HG03097 (cell line): Measurements from ENCODE around the gene GBA3.

ENCODE experiments used
- ATAC-seq: cut with Tn5 transposase; IDR thresholded peaks from one replicate; pipeline ENCODE4 v1.9.1; 2021; ENCODE audit not compliant: unreplicated experiment, low FRiP score

Gene GBA3

GRCh38 chr4:22766068-22766467 is 73.3 kb downstream of the GBA3 start:
- ATAC-seq, result no peak

- no peak for ATAC-seq
Observed at GRCh38 chr4:22778547-22779163, 85.9 kb downstream of the GBA3 start.

- ATAC-seq, result no peak
Observed at GRCh38 chr4:22780317-22780716, 87.6 kb downstream of the GBA3 start.

GRCh38 chr4:22780797-22781196 is 88.1 kb downstream of the GBA3 start:
- no peak for ATAC-seq

- no peak for ATAC-seq
Observed at GRCh38 chr4:22787753-22788375, 95.1 kb downstream of the GBA3 start.

- no peak for ATAC-seq
Observed at GRCh38 chr4:22790631-22791030, 97.9 kb downstream of the GBA3 start.

- no peak for ATAC-seq
Observed at GRCh38 chr4:22794732-22795131, 102.0 kb downstream of the GBA3 start.

- ATAC-seq, result no peak
Observed at GRCh38 chr4:22801391-22801790, 108.7 kb downstream of the GBA3 start.

- ATAC-seq, result no peak
Observed at GRCh38 chr4:22802876-22803275, 110.1 kb downstream of the GBA3 start.

GRCh38 chr4:22803512-22803911 is 110.8 kb downstream of the GBA3 start:
- ATAC-seq, result no peak

- ATAC-seq, result no peak
Observed at GRCh38 chr4:22814906-22815305, 122.2 kb downstream of the GBA3 start.

- no peak for ATAC-seq
Observed at GRCh38 chr4:22824091-22824490, 131.4 kb downstream of the GBA3 start.

- ATAC-seq, result no peak
Observed at GRCh38 chr4:22842360-22843018, 149.8 kb downstream of the GBA3 start.

GRCh38 chr4:22848332-22848731 is 155.6 kb downstream of the GBA3 start:
- no peak for ATAC-seq

- ATAC-seq, result no peak
Observed at GRCh38 chr4:22850055-22850454, 157.3 kb downstream of the GBA3 start.

- no peak for ATAC-seq
Observed at GRCh38 chr4:22850630-22851029, 157.9 kb downstream of the GBA3 start.

- ATAC-seq, result no peak
Observed at GRCh38 chr4:22857411-22857810, 164.7 kb downstream of the GBA3 start.

- ATAC-seq, result no peak
Observed at GRCh38 chr4:22859318-22859717, 166.6 kb downstream of the GBA3 start.
